Left forelimb (tissue), 1 donor: ENCODE measurements around the gene ATP2B3.

Source experiments
- DNase-seq: peaks from one replicate; pipeline ENCODE4 v3.0.0-alpha.2; 2018; ENCODE audit warnings: low spot score

Gene ATP2B3

GRCh38 chrX:153517423-153517822, at the start of gene ATP2B3:
ATP2B3 (plus strand) TSS chrX:153517642; CDS start chrX:153536248, 18,606 bp downstream.
- no peak for DNase-seq

- no peak for DNase-seq
Observed at GRCh38 chrX:153468008-153468580, 49.3 kb upstream of the ATP2B3 start.

GRCh38 chrX:153469811-153470410, 47.5 kb upstream of the ATP2B3 start:
- DNase-seq: no peak

GRCh38 chrX:153470411-153471363, 46.8 kb upstream of the ATP2B3 start, which contains the start of gene HAUS7:
HAUS7 (minus strand) TSS chrX:153470576; CDS start chrX:153470557, 19 bp downstream.
- peak; percentile 92 for DNase-seq

GRCh38 chrX:153471663-153472280, 45.7 kb upstream of the ATP2B3 start:
- DNase-seq: no peak

GRCh38 chrX:153473126-153473525, 44.3 kb upstream of the ATP2B3 start:
- no peak for DNase-seq

- no peak for DNase-seq
Observed at GRCh38 chrX:153474266-153474665, 43.2 kb upstream of the ATP2B3 start.

- DNase-seq: peak; percentile 82
Observed at GRCh38 chrX:153474718-153475117, 42.7 kb upstream of the ATP2B3 start.

GRCh38 chrX:153475271-153475670, 42.2 kb upstream of the ATP2B3 start:
- DNase-seq: no peak

GRCh38 chrX:153475751-153476281, 41.6 kb upstream of the ATP2B3 start:
- no peak for DNase-seq

- peak; percentile 72 for DNase-seq
Observed at GRCh38 chrX:153476666-153477363, 40.6 kb upstream of the ATP2B3 start.

- no peak for DNase-seq
Observed at GRCh38 chrX:153477364-153477857, 40.0 kb upstream of the ATP2B3 start.

- no peak for DNase-seq
Observed at GRCh38 chrX:153477901-153478300, 39.5 kb upstream of the ATP2B3 start.

GRCh38 chrX:153478746-153479145, 38.7 kb upstream of the ATP2B3 start:
- no peak for DNase-seq

GRCh38 chrX:153481043-153481442, 36.4 kb upstream of the ATP2B3 start:
- no peak for DNase-seq

- DNase-seq: no peak
Observed at GRCh38 chrX:153482376-153483015, 34.9 kb upstream of the ATP2B3 start.

GRCh38 chrX:153485396-153486080, 31.9 kb upstream of the ATP2B3 start:
- no peak for DNase-seq

GRCh38 chrX:153486171-153486570, 31.3 kb upstream of the ATP2B3 start:
- no peak for DNase-seq

GRCh38 chrX:153487590-153488071, 29.8 kb upstream of the ATP2B3 start:
- DNase-seq: no peak
